HCT116 (cell line): Measurements from ENCODE around the gene FAM204A. TPM values are rescaled to one million over a fixed set of nuclear protein-coding genes. Genes with fewer than 3 reads are reported as not detected.

Experiments used
- ATAC-seq: fragments of 200-7000 bp; cut with Tn5 transposase; 2 replicates; pipeline ENCODE4 v1.9.1; 2020; ENCODE audit warnings: mild to moderate bottlenecking, moderate library complexity
- BruUV-seq: library from RNA; stranded (reverse); fragments of 400-500 nt; replicated peaks from 2 replicates; lab custom pipeline; 2021; lab: Mats Ljungman, UMichigan
- CTCF ChIA-PET: fragments of 300-600 bp; sonication (Branson Sonifier 250); formaldehyde crosslinking; loops from one replicate; lab custom pipeline; 2021; ENCODE audit warnings: antibody characterized with exemption; lab: Charles Lee
- POLR2A ChIA-PET: fragments of 300-600, 350-600 bp; sonication (Branson Sonifier 250); formaldehyde crosslinking; loops from one replicate; lab custom pipeline; 2021; ENCODE audit warnings: antibody characterized with exemption; lab: Charles Lee
- RAD21 ChIA-PET, 2 experiments: fragments of 300-600 bp; sonication (Branson Sonifier 250); formaldehyde crosslinking; loops; one replicate each; lab custom pipeline; 2023; ENCODE audit warnings: low total read pairs in 2 of 2; ENCODE audit not compliant: uncharacterized antibody in 2 of 2, unreplicated experiment in 2 of 2, low non-redundant PET in 1 of 2; lab: Charles Lee
- DNase-seq: peaks from one replicate; pipeline ENCODE4 v3.0.0-alpha.2; 2010; ENCODE audit warnings: low read depth, low spot score
- H2AFZ ChIP-seq: fragments of 200-600 bp; shearing (Covaris generic), sonication (generic); 2 replicates; pipeline ENCODE4 v1.6.1; 2017; ENCODE audit warnings: low read depth, mixed run types, mixed read lengths, antibody characterized with exemption, low read length; ENCODE audit not compliant: poor library complexity, severe bottlenecking
- H3K27ac ChIP-seq: 2 replicates; pipeline ENCODE4 v1.5.1; 2012; ENCODE audit warnings: low read depth, low read length
- H3K27me3 ChIP-seq: fragments of 200-600 bp; sonication (generic); 2 replicates; pipeline ENCODE4 v1.6.1; 2016; ENCODE audit warnings: mixed run types, low read length, mixed read lengths; ENCODE audit not compliant: insufficient read depth
- H3K36me3 ChIP-seq, 2 experiments: fragments of 200-500 bp in 1 of 2; fragments of 200-600 bp in 1 of 2; sonication (Bioruptor generic) in 1 of 2; sonication (generic) in 1 of 2; 2 replicates each; pipeline versions ENCODE4 v1.5.1 to v1.6.1; 2014 to 2016; ENCODE audit warnings: low read length in 2 of 2, inconsistent platforms in 1 of 2, mixed read lengths in 1 of 2, mixed run types in 1 of 2; ENCODE audit not compliant: insufficient read depth in 2 of 2, control insufficient read depth in 1 of 2
- H3K4me1 ChIP-seq, 2 experiments: fragments of 200-600 bp in 1 of 2; sonication (generic) in 1 of 2; 2 replicates each; pipeline versions ENCODE4 v1.5.1 to v1.6.1; 2012 to 2017; ENCODE audit warnings: low read length in 2 of 2, inconsistent platforms in 1 of 2, mild to moderate bottlenecking in 1 of 2, mixed read lengths in 1 of 2, mixed run types in 1 of 2, moderate library complexity in 1 of 2; ENCODE audit not compliant: insufficient read depth in 2 of 2, control insufficient read depth in 1 of 2
- H3K4me2 ChIP-seq: fragments of 200-600 bp; sonication (generic); 2 replicates; pipeline ENCODE4 v1.6.1; 2017; ENCODE audit warnings: mixed run types, low read length, mixed read lengths
- H3K4me3 ChIP-seq, 2 experiments: fragments of 200-600 bp in 1 of 2; sonication (generic) in 1 of 2; replicated peaks in 1 of 2; 2 replicates each; pipeline ENCODE4 v1.5.1; 2011 to 2016; ENCODE audit warnings: low read length in 2 of 2, control low read depth in 1 of 2, low read depth in 1 of 2, mild to moderate bottlenecking in 1 of 2, mixed read lengths in 1 of 2, mixed run types in 1 of 2
- H3K79me2 ChIP-seq: fragments of 200-600 bp; sonication (generic); 2 replicates; pipeline ENCODE4 v1.6.1; 2017; ENCODE audit warnings: mild to moderate bottlenecking, mixed run types, low read length, moderate library complexity, mixed read lengths; ENCODE audit not compliant: insufficient read depth
- H3K9ac ChIP-seq: fragments of 200-600 bp; sonication (generic); 2 replicates; pipeline ENCODE4 v1.6.1; 2016; ENCODE audit warnings: low read length, mixed read lengths
- H3K9me2 ChIP-seq: fragments of 200-600 bp; sonication (generic), shearing (Covaris generic); 2 replicates; pipeline ENCODE4 v1.6.1; 2017; ENCODE audit warnings: mixed run types, mild to moderate bottlenecking, moderate library complexity; ENCODE audit not compliant: insufficient read depth
- H3K9me3 ChIP-seq, 2 experiments: fragments of 200-500 bp in 1 of 2; fragments of 200-600 bp in 1 of 2; sonication (Bioruptor generic) in 1 of 2; sonication (generic) in 1 of 2; 2 replicates each; pipeline ENCODE4 v1.6.1; 2014 to 2017; ENCODE audit warnings: low read length in 2 of 2, mixed read lengths in 2 of 2, inconsistent platforms in 1 of 2, low read depth in 1 of 2, mild to moderate bottlenecking in 1 of 2, mixed run types in 1 of 2, moderate library complexity in 1 of 2; ENCODE audit not compliant: control insufficient read depth in 1 of 2, insufficient read depth in 1 of 2
- H4K20me1 ChIP-seq: fragments of 200-600 bp; sonication (generic), shearing (Covaris generic); 2 replicates; pipeline ENCODE4 v1.6.1; 2017; ENCODE audit warnings: mixed run types, mild to moderate bottlenecking, moderate library complexity; ENCODE audit not compliant: insufficient read depth
- CBX3 ChIP-seq: IDR thresholded peaks from 2 replicates; pipeline ENCODE4 v1.6.1; 2012; ENCODE audit warnings: low read depth
- CTCF ChIP-seq, 3 experiments: fragments of 200-600 bp in 1 of 3; sonication (generic) in 1 of 3; IDR thresholded peaks in 2 of 3; conservative IDR thresholded peaks in 1 of 3; 2 replicates each; pipeline ENCODE4 v1.5.1; 2012 to 2017; ENCODE audit warnings: low read depth in 2 of 3, low read length in 2 of 3, antibody characterized with exemption in 1 of 3, borderline replicate concordance in 1 of 3, control low read depth in 1 of 3, mild to moderate bottlenecking in 1 of 3, mixed read lengths in 1 of 3, mixed run types in 1 of 3, moderate library complexity in 1 of 3; ENCODE audit not compliant: insufficient read depth in 1 of 3
- ELF1 ChIP-seq: IDR thresholded peaks from 2 replicates; pipeline ENCODE4 v1.6.1; 2012; ENCODE audit warnings: low read depth, borderline replicate concordance
- EZH2 ChIP-seq: fragments of 200-600 bp; sonication (generic); IDR thresholded peaks from 2 replicates; pipeline ENCODE4 v1.6.1; 2017; ENCODE audit warnings: antibody characterized with exemption, mixed run types
- JUND ChIP-seq: IDR thresholded peaks from 2 replicates; pipeline ENCODE4 v1.6.1; 2012
- MAX ChIP-seq: IDR thresholded peaks from 2 replicates; pipeline ENCODE4 v1.6.1; 2012
- POLR2AphosphoS5 ChIP-seq: IDR thresholded peaks from 2 replicates; pipeline ENCODE4 v1.6.1; 2011; ENCODE audit warnings: mild to moderate bottlenecking, low read depth, low read length, moderate library complexity
- RAD21 ChIP-seq: IDR thresholded peaks from 2 replicates; pipeline ENCODE4 v1.6.1; 2012; ENCODE audit warnings: low read depth, mild to moderate bottlenecking
- SP1 ChIP-seq: IDR thresholded peaks from 2 replicates; pipeline ENCODE4 v1.6.1; 2012; ENCODE audit warnings: low read depth
- YY1 ChIP-seq: IDR thresholded peaks from 2 replicates; pipeline ENCODE4 v1.6.1; 2011; ENCODE audit warnings: low read length, low read depth, moderate library complexity, mild to moderate bottlenecking; ENCODE audit not compliant: insufficient replicate concordance; ENCODE audit errors: extremely low read depth
- ZNF274 ChIP-seq: fragments of 200-500 bp; sonication (Bioruptor generic); IDR thresholded peaks from 2 replicates; pipeline ENCODE4 v1.6.1; 2014; ENCODE audit warnings: mild to moderate bottlenecking, low read depth, low read length, inconsistent platforms
- intact Hi-C: fragments of 100-400 bp; cut with micrococcal nuclease; formaldehyde crosslinking; loops from 2 replicates; pipeline ENCODE4 v1.10.0; 2022
- total RNA-seq: library from RNA; stranded (reverse); gene quantifications from one replicate; pipeline ENCODE4 v1.2.1, GENCODE V29; 2021; ENCODE audit not compliant: unreplicated experiment
- TF ChIP-seq, protein P1 (sequence below): IDR thresholded peaks from 2 replicates; pipeline ENCODE4 v1.6.1; 2012
- TF ChIP-seq, protein P2 (sequence below): IDR thresholded peaks from 2 replicates; pipeline ENCODE4 v1.6.1; 2012; ENCODE audit warnings: low read depth
- TF ChIP-seq, protein P3 (sequence below): IDR thresholded peaks from 2 replicates; pipeline ENCODE4 v1.6.1; 2011; ENCODE audit warnings: mild to moderate bottlenecking, low read length, moderate library complexity; ENCODE audit not compliant: insufficient replicate concordance; ENCODE audit errors: extremely low read depth

FAM204A gene
- total RNA-seq, 1 experiment from 2014 or later = 79.5 TPM

DNA sequence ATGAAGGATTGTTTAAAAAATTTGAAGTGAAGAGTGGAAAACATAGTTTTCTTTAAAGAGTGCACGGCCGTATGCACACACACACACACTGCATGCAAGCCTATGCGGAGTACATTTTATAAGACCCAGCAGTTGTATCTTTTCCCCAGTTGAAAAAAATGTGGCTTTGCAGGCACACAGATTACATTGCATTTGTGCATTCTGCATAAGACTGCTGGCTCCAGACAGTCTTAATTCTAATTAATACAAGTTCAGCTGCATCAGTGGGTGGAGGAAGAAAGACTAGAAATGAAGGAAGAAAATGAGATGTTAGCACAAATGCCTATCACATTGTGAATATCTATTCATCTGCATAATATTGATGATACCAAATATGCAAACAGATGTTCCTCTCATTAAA is 79.6 kb downstream of the FAM204A start:
- Histone ChIP-seq H3K9me2 (no peaks in the 10 kb centered on the region), H3K9ac (no peak overlapping the region), H3K27me3 (peaks cover 42% of the 10 kb centered on the region), H3K9me3 (no peaks in the 10 kb centered on the region), H3K4me1 (peaks cover 2 to 5% of the 10 kb centered on the region in 2 experiments; a peak in 3 of 4 replicates), H3K79me2 (no peaks in the 10 kb centered on the region), H3K4me2 (no peak overlapping the region), H3K27ac (no peak overlapping the region), H3K4me3 (no peak overlapping the region), H2AFZ (no peak overlapping the region), H4K20me1 (no peaks in the 10 kb centered on the region), H3K36me3 (no peaks in the 10 kb centered on the region)
- POLR2A ChIA-PET = no interaction called here
- BruUV-seq = no TSS peak
- intact Hi-C loops = no loop called here
- DNase-seq = no peak
- RAD21 ChIA-PET = no interaction called here
- CTCF ChIA-PET = no interaction called here
- TF ChIP-seq YY1 (no peak), RAD21 (no peak), CTCF (IDR thresholded peaks at IDR 0.05 in 2 of 3, conservative IDR thresholded peaks at IDR 0.05 in 1 of 3; ENCODE audit: borderline replicate concordance in 1 of 3, insufficient read depth in 1 of 3, low read depth in 2 of 3, low read length in 2 of 3) (no peak), ZNF274 (no peak), EZH2 (no peak), JUND (no peak), POLR2AphosphoS5 (no peak), CBX3 (no peak), ELF1 (no peak), MAX (no peak), SP1 (no peak)
- TF ChIP-seq, protein P1, sequence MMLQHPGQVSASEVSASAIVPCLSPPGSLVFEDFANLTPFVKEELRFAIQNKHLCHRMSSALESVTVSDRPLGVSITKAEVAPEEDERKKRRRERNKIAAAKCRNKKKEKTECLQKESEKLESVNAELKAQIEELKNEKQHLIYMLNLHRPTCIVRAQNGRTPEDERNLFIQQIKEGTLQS = no peak
- TF ChIP-seq, protein P2, sequence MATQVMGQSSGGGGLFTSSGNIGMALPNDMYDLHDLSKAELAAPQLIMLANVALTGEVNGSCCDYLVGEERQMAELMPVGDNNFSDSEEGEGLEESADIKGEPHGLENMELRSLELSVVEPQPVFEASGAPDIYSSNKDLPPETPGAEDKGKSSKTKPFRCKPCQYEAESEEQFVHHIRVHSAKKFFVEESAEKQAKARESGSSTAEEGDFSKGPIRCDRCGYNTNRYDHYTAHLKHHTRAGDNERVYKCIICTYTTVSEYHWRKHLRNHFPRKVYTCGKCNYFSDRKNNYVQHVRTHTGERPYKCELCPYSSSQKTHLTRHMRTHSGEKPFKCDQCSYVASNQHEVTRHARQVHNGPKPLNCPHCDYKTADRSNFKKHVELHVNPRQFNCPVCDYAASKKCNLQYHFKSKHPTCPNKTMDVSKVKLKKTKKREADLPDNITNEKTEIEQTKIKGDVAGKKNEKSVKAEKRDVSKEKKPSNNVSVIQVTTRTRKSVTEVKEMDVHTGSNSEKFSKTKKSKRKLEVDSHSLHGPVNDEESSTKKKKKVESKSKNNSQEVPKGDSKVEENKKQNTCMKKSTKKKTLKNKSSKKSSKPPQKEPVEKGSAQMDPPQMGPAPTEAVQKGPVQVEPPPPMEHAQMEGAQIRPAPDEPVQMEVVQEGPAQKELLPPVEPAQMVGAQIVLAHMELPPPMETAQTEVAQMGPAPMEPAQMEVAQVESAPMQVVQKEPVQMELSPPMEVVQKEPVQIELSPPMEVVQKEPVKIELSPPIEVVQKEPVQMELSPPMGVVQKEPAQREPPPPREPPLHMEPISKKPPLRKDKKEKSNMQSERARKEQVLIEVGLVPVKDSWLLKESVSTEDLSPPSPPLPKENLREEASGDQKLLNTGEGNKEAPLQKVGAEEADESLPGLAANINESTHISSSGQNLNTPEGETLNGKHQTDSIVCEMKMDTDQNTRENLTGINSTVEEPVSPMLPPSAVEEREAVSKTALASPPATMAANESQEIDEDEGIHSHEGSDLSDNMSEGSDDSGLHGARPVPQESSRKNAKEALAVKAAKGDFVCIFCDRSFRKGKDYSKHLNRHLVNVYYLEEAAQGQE = no peak
- TF ChIP-seq, protein P3, sequence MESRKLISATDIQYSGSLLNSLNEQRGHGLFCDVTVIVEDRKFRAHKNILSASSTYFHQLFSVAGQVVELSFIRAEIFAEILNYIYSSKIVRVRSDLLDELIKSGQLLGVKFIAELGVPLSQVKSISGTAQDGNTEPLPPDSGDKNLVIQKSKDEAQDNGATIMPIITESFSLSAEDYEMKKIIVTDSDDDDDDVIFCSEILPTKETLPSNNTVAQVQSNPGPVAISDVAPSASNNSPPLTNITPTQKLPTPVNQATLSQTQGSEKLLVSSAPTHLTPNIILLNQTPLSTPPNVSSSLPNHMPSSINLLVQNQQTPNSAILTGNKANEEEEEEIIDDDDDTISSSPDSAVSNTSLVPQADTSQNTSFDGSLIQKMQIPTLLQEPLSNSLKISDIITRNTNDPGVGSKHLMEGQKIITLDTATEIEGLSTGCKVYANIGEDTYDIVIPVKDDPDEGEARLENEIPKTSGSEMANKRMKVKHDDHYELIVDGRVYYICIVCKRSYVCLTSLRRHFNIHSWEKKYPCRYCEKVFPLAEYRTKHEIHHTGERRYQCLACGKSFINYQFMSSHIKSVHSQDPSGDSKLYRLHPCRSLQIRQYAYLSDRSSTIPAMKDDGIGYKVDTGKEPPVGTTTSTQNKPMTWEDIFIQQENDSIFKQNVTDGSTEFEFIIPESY = no peak
- TF ChIP-seq, all 23 proteins: peak for 0
- ATAC-seq = no peak
